Measurements from ENCODE around the gene BICRAL.
"Not testable (repeated sequence)": the region's sequence is repeated elsewhere in the genome, so short reads cannot be mapped to it uniquely, and the experiment has no call there.

GRCh38 chr6:42733867-42734481 lies 47.9 kb upstream of the BICRAL start:
- not testable (repeated sequence) for TF ChIP-seq ZNF561 (CRISPR knock-in tag; conservative IDR thresholded peaks at IDR 0.05); ZNF347 (CRISPR knock-in tag; IDR thresholded peaks at IDR 0.05; ENCODE audit: low read depth); PTBP1 (IDR thresholded peaks at IDR 0.05; ENCODE audit: low read depth, low read length); RCOR1 (IDR thresholded peaks at IDR 0.05; ENCODE audit: borderline replicate concordance in 1 of 2, low read depth in 2 of 2, low read length in 2 of 2); HMG20A (CRISPR knock-in tag; conservative IDR thresholded peaks at IDR 0.05); EP300 (IDR thresholded peaks at IDR 0.05; ENCODE audit: low read length); ZNF766 (CRISPR knock-in tag; conservative IDR thresholded peaks at IDR 0.05); ZNF184 (CRISPR knock-in tag; IDR thresholded peaks at IDR 0.05); HMG20B (CRISPR knock-in tag; IDR thresholded peaks at IDR 0.05); YY1 (IDR thresholded peaks at IDR 0.05; ENCODE audit: borderline replicate concordance in 1 of 3, control insufficient read depth in 1 of 3, extremely low read depth in 1 of 3, insufficient read depth in 3 of 3, insufficient read length in 1 of 3, insufficient replicate concordance in 2 of 3, low read depth in 1 of 3, low read length in 2 of 3); NBN (IDR thresholded peaks at IDR 0.05; ENCODE audit: low read depth); SMAD4 (CRISPR knock-in tag; conservative IDR thresholded peaks at IDR 0.05)
- TF ChIP-seq, protein P1, sequence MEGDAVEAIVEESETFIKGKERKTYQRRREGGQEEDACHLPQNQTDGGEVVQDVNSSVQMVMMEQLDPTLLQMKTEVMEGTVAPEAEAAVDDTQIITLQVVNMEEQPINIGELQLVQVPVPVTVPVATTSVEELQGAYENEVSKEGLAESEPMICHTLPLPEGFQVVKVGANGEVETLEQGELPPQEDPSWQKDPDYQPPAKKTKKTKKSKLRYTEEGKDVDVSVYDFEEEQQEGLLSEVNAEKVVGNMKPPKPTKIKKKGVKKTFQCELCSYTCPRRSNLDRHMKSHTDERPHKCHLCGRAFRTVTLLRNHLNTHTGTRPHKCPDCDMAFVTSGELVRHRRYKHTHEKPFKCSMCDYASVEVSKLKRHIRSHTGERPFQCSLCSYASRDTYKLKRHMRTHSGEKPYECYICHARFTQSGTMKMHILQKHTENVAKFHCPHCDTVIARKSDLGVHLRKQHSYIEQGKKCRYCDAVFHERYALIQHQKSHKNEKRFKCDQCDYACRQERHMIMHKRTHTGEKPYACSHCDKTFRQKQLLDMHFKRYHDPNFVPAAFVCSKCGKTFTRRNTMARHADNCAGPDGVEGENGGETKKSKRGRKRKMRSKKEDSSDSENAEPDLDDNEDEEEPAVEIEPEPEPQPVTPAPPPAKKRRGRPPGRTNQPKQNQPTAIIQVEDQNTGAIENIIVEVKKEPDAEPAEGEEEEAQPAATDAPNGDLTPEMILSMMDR (IDR thresholded peaks at IDR 0.05 in 2 of 3, conservative IDR thresholded peaks at IDR 0.05 in 1 of 3; ENCODE audit: insufficient read depth in 2 of 3, low read depth in 1 of 3, low read length in 3 of 3), result not testable (repeated sequence)
- TF ChIP-seq, protein P2, sequence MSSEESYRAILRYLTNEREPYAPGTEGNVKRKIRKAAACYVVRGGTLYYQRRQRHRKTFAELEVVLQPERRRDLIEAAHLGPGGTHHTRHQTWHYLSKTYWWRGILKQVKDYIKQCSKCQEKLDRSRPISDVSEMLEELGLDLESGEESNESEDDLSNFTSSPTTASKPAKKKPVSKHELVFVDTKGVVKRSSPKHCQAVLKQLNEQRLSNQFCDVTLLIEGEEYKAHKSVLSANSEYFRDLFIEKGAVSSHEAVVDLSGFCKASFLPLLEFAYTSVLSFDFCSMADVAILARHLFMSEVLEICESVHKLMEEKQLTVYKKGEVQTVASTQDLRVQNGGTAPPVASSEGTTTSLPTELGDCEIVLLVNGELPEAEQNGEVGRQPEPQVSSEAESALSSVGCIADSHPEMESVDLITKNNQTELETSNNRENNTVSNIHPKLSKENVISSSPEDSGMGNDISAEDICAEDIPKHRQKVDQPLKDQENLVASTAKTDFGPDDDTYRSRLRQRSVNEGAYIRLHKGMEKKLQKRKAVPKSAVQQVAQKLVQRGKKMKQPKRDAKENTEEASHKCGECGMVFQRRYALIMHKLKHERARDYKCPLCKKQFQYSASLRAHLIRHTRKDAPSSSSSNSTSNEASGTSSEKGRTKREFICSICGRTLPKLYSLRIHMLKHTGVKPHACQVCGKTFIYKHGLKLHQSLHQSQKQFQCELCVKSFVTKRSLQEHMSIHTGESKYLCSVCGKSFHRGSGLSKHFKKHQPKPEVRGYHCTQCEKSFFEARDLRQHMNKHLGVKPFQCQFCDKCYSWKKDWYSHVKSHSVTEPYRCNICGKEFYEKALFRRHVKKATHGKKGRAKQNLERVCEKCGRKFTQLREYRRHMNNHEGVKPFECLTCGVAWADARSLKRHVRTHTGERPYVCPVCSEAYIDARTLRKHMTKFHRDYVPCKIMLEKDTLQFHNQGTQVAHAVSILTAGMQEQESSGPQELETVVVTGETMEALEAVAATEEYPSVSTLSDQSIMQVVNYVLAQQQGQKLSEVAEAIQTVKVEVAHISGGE (CRISPR knock-in tag; IDR thresholded peaks at IDR 0.05), result not testable (repeated sequence)

Data from K562 (cell line).